UCSD-AML1 (cell line): Measurements from ENCODE around the gene TNFRSF14.

ENCODE experiments used
- DNase-seq: peaks from one replicate; lab custom pipeline; 2025; ENCODE audit not compliant: unreplicated experiment; lab: John Stamatoyannopoulos, UW

Gene TNFRSF14

GRCh38 chr1:2556277-2556677 lies at the start of gene TNFRSF14:
TNFRSF14 (plus strand) TSS chr1:2556371; CDS start chr1:2556665, 294 bp downstream.
- no peak for DNase-seq

- DNase-seq, result no peak
These were observed 49.1 kb upstream of the TNFRSF14 start for GRCh38 chr1:2506901-2507565.

- DNase-seq, result no peak
These were observed 48.4 kb upstream of the TNFRSF14 start for GRCh38 chr1:2507744-2508155.

- DNase-seq, result no peak
These were observed 48.0 kb upstream of the TNFRSF14 start for GRCh38 chr1:2508180-2508579.

GRCh38 chr1:2508751-2509150 lies 47.4 kb upstream of the TNFRSF14 start:
- DNase-seq, result no peak

GRCh38 chr1:2509589-2509988 lies 46.6 kb upstream of the TNFRSF14 start:
- no peak for DNase-seq

- no peak for DNase-seq
These were observed 45.6 kb upstream of the TNFRSF14 start for GRCh38 chr1:2510366-2511155.

GRCh38 chr1:2512862-2513421 lies 43.2 kb upstream of the TNFRSF14 start:
- no peak for DNase-seq

- DNase-seq, result no peak
These were observed 42.1 kb upstream of the TNFRSF14 start for GRCh38 chr1:2513939-2514652.

- no peak for DNase-seq
These were observed 41.1 kb upstream of the TNFRSF14 start for GRCh38 chr1:2514863-2515762.

- no peak for DNase-seq
These were observed 40.4 kb upstream of the TNFRSF14 start for GRCh38 chr1:2515763-2516080.

GRCh38 chr1:2516124-2516523 lies 40.0 kb upstream of the TNFRSF14 start:
- no peak for DNase-seq

GRCh38 chr1:2516946-2517345 lies 39.2 kb upstream of the TNFRSF14 start:
- no peak for DNase-seq

GRCh38 chr1:2517966-2518365 lies 38.2 kb upstream of the TNFRSF14 start:
- DNase-seq, result no peak

- no peak for DNase-seq
These were observed 37.6 kb upstream of the TNFRSF14 start for GRCh38 chr1:2518528-2518927.

GRCh38 chr1:2519029-2519685 lies 37.0 kb upstream of the TNFRSF14 start:
- no peak for DNase-seq

- no peak for DNase-seq
These were observed 36.4 kb upstream of the TNFRSF14 start for GRCh38 chr1:2519729-2520128.

- no peak for DNase-seq
These were observed 36.0 kb upstream of the TNFRSF14 start for GRCh38 chr1:2520206-2520605.

GRCh38 chr1:2520806-2521205 lies 35.4 kb upstream of the TNFRSF14 start:
- no peak for DNase-seq

- no peak for DNase-seq
These were observed 33.9 kb upstream of the TNFRSF14 start for GRCh38 chr1:2522230-2522629.
